Ishikawa (cell line): Measurements from ENCODE around the gene PSMB11.

Experiments used
- CEBPB ChIP-seq: IDR thresholded peaks from 2 replicates; pipeline ENCODE4 v1.6.1; 2012
- EP300 ChIP-seq: IDR thresholded peaks from 2 replicates; pipeline ENCODE4 v1.6.1; 2012; ENCODE audit warnings: borderline replicate concordance

- TF ChIP-seq CEBPB: no peak
- no peak for TF ChIP-seq EP300
These were observed 35.2 kb upstream of the PSMB11 start for GRCh38 chr14:23006544-23007419.
